Measurements from ENCODE around the gene ZBTB48.
"Not testable (repeated sequence)": the region's sequence is repeated elsewhere in the genome, so short reads cannot be mapped to it uniquely, and the experiment has no call there.

The ZBTB48 gene

DNA sequence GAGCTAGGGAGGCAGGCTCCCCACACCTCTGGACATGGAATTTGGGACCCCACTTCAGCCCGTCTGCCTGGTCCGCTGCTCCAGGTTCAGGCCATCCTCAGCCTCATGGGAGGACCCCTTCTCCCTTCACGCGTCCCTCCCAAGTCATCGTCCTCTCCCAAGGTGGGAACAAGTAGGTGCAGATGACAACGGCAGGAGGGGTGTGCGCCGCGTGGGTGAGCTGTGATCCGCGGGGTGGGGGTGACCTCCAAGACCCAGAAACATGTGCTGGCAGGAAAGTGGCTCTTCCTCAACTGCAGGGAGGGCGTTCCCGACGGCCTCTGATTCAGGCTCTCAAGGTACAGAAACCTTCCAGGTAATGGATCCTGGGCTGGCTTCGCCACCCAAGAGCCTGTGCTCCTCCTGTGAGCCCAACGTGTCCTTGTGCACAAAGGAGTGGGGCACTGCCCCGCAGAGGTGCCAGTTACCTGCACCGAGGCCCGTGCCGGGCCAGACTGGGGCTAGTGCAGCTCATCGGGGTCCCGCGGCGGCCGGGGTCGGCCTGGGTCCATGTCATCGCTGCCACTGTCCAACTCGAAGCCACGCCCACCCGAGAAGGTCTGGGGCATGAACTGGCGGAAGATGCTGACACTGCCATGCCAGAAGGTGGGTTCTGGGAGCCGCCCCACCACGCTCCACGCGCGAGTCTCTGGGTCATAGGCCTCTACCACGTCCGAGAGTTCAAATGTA lies 13.2 kb downstream of the ZBTB48 start:
- no peak for DNase-seq

DNA sequence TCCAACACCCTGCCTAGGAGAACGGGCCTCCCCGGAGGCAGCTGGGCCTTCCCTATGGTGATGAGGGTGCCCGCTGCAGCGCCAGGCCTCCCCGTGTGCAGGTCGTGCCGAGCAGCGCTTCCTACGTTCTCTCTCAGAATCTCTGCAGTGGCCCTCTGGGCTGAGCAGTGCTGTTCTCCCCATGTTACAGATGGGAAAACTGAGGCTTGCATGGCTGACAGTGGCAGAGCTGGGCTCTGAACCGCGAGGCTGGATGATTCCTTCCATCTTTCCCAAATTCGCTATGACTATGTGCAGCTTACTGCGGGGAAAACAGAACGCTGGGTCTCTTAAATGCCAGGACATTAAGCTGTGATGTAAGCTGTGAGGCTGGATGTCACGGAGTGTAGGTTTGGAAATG lies 14.0 kb downstream of the ZBTB48 start:
- no peak for DNase-seq

DNA sequence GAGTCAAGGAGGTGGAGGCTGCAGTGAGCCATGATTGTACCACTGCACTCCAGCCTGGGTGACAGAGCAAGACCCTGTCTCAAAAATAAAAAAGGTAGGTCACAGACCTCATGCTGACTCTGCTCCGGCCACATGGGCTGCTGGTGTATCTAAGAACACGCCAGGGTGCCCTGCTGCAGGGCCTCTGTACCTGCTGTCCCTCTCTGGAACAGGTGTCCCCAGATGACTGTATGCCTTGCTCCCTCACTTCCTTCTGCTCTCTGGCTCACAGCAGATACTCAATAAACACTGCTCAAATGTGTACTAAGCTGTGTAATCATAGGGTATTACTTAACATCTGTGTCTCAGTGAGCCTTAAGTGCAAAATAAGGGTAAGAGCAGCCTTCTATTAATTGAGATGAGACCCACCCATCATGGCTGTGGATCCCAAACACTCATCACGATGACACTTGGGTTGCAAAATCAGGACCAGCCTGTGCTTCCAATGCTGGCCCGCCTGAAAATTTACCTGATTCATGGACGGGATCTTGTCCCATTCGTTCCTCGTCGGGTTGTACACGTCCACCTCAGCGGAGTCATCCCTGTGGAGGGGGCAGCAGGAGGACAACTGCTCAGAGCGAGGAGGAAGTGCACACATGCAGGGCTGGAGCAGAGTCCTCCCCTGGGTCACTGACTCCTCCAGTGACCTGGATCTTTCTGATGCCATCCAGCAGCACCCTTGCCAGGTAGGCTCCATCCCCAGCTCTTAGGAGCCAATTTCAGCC lies 15.4 kb downstream of the ZBTB48 start:
- DNase-seq = no peak

DNA sequence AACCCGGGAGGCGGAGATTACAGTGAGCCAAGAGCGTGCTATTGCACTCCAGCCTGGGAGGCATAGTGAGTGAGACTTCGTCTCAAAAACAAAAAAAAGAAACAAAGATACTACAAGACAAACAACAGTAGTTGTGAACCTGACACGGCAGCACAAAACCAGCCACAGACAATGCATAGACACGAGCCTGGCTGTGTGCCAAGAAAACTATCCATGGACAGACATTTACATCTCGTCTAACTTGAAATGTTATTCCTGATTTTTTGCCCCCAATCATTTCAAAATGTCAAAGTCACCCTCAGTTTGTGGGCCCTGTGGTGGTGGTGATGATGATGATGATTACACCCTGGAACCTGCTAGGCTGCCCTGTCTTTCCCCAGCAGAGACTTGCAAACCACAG lies 16.6 kb downstream of the ZBTB48 start:
- no peak for DNase-seq

DNA sequence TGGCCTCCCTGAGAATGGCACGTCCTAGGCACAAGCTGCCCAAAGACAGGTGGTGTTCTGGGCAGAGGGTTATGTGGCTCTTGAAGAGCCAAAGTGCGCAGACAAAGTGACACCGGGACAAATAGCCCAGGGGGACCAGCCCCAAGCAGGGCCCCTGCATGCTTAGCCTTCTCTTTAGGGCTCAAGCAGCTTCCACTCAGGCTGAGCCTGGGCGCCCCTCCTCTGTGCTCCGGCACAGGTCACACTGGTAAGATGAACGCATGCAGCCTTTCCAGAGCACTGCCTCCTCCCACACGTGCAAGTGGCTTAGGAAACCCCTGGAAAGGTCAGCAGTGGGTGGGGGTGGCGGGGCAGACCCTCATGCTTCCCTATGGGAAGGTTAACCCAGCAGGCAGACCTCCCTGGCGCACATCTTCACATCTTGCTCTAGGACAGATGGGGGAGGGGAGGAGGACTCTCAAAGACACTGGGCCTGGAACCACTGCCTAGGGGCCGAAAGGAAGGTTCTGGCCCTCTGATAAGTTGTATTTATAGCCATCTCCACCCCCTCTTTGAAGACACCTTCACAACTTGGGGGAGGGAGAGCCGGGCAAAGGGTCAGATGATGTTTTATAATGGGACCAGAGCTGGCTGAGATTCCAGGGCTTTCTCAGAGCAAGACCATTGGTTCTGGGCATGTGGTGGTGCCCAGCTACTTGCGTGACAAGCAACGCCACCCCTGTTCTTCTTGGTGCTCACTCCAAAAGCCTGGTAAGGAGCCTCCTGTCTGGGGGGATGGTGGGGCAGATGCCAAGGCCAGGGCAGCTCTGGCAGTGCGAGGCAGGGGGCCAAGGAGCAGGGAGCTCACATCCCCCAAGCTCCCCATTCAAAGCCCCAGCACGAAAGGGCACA lies 17.3 kb downstream of the ZBTB48 start:
- no peak for DNase-seq

DNA sequence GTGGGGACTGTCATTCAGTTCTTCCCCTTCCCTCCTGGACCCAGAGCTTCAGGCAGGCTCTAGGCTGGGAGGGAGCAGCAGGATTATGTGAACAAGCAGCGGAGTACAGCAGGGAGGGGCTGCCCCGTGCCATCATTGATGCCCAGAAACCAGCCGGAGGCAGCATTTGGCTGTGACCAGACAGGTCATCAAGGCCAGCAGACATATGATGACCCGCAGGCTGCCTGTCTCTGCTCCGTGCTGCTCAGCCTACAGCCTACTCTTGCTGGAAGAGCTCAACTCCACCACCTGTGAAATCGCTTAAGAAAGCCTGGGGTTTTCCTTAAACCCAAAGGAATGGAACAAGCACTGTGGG lies 18.0 kb downstream of the ZBTB48 start:
- no peak for DNase-seq

DNA sequence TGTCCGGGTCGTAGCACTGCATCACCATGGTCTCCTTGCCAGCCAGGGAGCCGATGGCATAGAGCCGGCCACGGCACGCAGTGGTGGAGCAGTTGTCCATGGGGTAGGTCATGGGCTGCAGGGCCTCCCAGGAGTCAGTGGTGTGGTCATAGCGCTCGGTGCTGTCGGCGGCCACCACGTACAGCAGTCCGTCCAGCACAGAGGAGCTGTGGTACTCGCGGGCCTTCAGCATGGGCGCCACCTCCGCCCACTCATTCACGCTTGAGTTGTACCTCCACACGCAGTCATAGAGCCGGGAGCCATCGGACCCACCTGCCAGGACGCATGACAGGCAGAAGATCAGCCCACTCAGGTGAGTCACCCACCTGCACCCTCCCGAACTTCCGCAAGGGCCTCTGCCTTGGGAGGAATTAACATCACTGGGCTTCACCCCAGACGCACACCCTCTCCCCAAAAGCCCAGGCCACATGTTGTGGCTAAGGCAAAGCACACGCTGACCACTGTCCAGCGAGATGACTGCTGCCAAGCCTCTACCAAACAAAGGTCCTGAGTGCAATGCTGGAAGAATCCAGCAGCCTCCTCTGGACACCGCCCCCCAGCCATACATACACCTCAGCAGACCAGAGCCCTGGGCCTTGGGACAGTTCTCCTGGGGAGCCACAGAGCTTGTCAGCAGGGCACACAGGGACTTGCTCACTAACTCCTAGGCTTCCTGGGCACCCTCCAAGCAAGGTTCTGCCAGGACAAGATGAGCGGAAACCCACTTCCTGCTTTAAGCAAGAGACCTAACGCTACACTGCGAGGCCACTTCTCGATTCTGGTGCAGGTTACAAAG lies 19.6 kb downstream of the ZBTB48 start:
- DNase-seq = peak; percentile 60

DNA sequence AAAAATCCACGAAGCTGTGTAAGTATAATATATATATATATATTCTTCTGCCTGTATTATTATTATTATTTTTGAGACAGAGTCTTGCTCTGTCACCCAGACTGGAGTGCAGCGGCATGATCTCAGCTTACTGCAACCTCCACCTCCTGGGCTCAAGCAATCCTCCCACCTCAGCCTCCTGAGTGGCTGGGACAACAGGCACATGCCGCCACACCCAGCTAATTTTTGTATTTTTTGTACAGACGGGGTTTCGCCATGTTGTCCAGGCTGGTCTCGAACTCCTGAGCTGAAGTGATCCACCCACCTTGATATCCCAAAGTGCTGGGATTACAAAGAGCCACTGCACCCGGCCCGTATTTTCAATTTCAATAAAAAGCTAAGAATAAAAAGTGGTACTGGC lies 20.2 kb downstream of the ZBTB48 start:
- DNase-seq = not testable (repeated sequence)

DNA sequence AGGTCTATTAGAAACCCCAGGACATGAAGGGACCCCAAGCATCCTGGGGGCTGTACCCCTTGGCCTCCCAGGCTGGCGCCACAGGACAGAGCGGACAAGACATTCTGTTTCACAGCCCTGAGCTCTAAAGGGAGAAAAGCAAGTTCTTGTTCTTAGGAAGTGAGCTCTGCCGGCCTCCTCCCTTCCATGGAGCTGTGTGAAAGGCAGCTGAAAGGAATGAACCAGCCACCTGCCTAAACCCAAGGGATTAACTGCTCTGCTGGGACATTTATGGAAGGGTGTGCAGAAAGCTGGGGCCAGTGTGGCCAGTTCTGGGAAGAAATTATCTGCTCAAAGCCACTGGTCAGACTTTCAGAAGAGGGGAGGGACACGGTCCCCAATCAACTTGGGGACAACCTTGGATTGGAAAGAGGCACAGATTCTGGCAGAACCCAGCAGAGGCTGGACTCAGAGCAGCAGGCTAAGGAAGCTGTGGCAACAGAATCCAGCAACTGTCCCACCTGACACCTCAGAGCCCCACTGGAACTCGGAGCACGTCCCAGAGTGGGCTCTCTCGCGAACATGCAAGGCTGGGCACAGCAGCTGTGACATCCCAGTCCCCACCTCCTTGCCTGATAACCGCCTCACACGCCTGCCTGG lies 20.7 kb downstream of the ZBTB48 start:
- DNase-seq = no peak

DNA sequence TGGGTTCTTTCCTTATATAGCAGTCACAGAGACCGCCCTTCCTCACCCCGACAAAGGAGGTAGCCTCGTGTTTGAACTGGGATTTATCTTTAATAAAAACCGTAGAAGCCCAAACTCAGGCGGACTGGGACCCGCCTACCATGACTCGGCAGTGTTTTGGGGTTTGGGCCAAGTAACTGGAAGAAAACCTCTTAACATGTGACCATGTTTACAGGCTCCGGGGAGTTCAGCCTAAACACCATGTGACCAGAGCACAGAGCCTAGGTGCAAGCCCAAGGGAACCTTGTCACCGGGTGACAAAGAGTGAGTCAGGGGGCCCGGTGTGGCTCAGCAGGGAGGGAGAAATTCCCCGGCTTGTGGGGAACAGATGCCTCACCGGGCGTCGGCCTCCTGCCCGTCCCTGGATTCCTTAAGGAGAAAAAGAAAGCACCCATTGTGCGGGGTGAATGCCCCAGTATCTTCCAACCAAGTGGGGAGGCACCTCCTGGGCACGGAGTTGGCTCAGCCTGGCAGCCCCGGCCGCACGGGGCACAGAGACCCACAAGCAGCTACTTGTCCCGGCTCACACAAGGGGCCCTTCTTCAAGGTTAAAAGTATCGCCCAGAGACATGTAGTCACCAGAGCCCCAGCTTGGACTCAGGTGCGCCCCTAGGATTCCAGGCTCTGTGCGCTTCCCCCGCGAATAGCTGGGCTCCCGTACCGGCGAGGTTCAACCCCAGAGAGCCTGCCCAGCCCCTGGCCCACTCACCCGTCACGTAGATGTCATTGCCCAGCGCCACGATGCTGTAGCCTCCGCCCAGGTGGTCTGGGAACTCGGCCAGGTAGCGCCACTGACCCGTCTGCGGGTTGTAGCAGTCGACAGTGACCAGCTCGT lies 21.5 kb downstream of the ZBTB48 start:
- DNase-seq = peak; percentile 87

DNA sequence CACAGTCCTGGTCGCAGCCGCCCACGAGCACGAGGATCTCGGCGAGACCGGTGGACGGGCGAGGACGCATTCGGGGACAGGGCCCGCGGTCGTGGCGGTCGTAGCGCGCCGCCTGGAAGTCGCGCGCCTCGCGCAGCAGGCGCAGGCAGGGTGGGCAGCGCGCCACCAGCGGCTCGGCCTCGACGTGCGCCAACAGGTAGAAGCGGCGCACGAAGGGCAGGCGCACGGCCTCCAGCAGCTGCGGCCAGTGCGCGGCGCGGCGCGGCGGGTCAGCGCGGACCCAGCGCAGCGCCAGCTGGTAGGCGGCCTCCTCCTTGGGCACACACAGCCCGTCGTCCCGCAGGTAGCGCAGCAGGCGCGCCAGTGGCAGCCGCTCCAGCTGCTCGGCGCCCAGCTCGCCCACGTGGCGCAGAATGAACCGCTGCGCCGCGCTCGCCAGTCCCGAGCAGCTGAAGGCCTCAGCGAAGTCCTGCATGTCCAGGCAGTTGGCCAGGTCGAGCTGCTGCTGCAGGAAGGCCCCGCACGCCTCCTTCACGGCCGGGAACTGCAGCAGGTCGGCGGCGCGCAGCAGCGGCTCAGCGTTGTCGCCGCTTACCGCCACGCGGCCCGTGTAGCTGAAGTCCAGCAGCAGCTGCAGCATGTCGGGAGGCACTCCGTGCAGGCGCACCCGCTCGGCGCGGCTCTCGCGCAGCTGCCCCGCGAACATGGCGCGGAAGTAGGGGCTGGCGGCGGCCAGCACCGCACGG lies 22.3 kb downstream of the ZBTB48 start:
- no peak for DNase-seq

DNA sequence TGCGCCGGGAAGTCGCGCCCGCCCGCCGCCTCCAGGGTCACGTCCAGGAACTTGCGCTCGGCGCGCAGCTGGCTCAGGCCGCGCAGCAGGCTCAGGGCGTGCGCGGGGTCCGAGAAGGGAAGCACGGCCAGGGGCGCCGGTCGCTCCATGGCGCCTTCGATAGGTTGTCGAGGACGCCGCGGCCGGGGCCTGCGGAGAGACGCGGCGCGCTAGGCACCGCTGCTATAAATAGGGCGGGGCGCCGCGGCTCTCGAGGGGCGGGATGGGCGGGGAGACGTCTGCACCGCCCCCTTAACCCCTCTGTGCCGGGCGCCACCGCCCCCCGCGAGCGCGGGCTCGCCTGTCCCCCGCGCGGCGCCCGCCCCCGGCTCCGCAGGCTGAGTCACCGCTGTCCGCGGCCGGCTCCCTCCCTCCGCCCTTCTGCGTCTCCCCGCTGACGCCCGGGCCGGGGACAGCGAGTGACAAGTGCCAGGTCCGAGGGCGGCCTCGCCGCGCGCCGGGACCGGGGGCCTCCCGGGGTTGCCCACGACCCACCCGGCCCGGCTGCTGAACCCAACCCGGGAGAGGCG lies 23.0 kb downstream of the ZBTB48 start, which contains the start of gene KLHL21:
TSS of gene KLHL21 (minus strand) at position 201 of the 569 bp plus-strand sequence. CDS start at position 149, 52 bp downstream.
- peak; percentile 90 for DNase-seq

DNA sequence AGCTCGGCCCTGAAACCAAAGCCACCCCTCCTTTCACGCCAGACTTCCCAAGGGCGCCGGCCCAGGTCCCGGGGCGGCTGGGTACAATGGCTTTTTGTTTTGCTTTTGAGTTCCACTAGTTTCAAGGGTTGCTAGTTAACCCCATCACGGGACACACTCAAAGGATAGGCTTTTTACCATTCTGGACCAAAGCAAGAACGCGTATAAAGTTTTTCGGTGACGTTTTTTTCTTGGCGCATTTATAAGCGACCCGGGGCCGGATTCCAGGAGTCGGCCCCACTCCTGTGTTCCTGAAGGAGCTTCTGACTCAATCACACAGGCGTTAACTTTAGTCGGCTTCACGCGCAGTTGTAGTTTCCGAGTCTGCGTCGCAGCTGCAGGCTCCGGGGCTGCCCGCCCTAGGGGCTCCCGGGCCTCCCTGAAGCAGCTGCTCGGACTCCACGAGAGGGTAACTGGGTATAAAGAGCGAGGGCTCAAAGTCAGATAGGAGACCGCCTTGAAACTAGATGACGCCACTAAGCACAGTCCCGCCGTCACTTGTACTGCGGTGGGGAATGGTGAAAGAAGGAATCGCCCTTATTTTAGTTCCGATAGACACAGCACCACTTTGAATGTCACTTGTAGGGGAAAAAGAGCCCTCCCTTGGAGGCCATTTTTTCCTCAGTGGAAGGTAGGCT lies 23.6 kb downstream of the ZBTB48 start:
- peak; percentile 65 for DNase-seq

DNA sequence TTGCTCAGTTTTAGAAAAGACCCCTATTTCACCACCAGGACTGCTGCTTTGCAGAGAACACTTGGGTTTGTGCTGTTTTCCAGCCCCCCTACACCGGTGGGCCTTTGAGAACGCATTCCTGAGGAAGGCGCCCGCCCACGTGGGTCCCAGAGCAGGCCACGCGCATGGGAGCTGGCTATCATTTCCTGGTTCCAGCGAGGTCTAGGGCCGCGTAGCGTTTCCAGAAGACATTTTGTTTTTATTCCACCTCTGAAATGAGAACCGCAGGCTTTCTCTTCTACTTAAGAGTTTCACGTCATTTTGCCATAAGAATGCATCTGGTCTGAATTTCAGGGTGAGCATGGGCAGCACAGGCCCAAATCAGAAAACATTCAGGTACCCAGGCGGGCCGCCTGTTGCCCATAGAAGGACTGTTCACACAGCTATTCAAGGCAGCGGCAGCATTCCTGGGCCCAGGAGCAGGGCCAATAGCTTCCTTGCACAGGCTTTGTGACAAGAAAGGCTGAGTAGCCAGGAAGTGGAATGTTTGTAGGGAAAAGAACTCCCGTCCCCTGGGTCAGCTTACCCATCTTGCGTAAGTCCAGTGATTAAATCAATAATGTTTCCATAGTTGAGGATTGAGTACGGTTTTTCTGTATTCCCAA lies 24.2 kb downstream of the ZBTB48 start:
- DNase-seq = no peak

DNA sequence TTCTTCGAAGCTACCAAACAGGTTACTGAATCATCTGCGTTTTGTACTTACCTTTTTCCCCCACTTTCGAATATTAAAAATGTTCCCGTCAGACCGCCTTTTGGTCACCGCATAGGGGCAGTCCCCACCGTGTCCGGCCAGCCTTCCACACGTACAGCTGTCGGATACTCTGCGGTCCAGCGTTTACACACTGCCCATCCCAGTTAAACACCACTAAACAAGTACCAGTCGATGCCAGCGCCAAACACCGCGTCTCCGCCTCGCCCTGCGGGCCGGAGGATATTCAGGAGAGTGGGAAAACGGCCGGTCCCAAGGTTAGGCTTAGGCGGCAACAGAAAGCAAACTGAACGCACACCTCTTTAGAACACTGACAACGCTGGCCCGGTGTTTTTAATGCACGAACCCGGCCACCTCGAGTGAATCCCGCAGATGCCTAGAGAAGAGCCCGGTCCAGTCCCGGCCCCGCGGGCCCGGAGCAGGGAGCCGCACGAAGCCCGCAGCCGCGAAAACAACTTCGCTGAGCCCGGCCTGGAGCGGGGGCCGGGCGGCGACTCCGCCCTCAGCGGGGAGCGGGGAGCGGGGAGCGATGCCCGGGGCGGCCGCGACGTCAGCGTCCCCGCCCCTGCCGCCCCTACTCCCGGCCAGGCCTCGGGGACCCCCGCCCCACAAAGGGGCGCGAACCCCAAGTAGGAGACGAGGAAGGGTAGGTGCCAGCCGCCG lies 33.0 kb downstream of the ZBTB48 start:
- no peak for DNase-seq

DNA sequence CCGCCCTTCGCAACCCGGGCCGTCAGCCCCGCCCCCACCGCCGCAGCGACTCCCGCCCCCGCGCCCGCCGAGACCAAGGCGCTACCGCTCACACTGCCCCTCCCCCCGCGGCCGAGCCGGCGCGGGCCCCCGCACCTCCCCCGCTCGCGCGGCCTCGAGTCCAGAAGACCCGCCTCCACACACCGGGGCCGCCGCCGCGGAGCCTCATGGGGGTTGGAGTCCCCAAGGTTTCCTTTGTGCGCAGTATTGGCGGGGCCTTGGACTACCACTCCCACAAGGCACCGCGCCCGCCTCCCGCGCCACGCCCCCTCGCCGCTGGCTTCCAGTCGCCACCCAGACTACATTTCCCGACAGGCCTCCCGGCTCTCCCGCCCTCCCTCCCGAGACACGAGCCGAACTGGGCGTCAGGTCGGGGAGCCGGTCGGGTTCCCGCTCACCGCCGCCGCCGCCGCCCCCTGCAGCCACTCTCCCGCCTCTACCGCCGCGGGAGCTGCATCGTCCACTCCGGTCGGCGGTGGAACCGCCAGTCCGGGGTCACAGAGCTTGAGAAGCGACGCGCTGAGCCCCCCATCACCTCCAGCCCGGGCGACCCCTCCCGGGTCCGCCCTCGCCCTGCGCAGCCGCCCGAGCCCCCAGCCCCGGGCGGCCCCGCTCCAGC lies 33.7 kb downstream of the ZBTB48 start, which contains the start of gene PHF13:
TSS of gene PHF13 (plus strand) at position 371 of the 658 bp plus-strand sequence. CDS start 336 bp downstream, outside the sequence.
- DNase-seq = peak; percentile 100
